HepG2 (cell line): ENCODE results near the gene TMTC2. TPM values are rescaled to one million over a fixed set of nuclear protein-coding genes. Genes with fewer than 3 reads are reported as not detected.

Experiments
- ATAC-seq: fragments of 200-7000 bp; cut with Tn5 transposase; 3 replicates; pipeline ENCODE4 v1.9.1; 2020; ENCODE audit warnings: mild to moderate bottlenecking, moderate library complexity
- BruUV-seq: library from RNA; stranded (reverse); fragments of 400-500 nt; replicated peaks from 2 replicates; lab custom pipeline; 2021; lab: Mats Ljungman, UMichigan
- CTCF ChIA-PET: fragments of 300-600 bp; formaldehyde crosslinking; extraction: SDS; loops from one replicate; lab custom pipeline; 2021; ENCODE audit warnings: low total read pairs, inconsistent platforms, low intra/inter-chr PET ratio; lab: Yijun Ruan, JAX
- POLR2A ChIA-PET: fragments of 350-600 bp; sonication (Branson Sonifier 250); formaldehyde crosslinking; loops from one replicate; lab custom pipeline; 2020; ENCODE audit warnings: antibody characterized with exemption, inconsistent platforms; lab: Yijun Ruan, JAX
- DNase-seq: peaks from one replicate; pipeline ENCODE4 v3.0.0-alpha.2; 2015; ENCODE audit warnings: low spot score
- FAIRE-seq: peaks from 3 replicates; lab custom pipeline; 2011; peaks lifted over from hg19 to GRCh38; lab: Jason Lieb, UNC
- H2AFZ ChIP-seq: one replicate; pipeline ENCODE4 v1.6.1; 2011; ENCODE audit warnings: low read length, inconsistent platforms
- H3K27ac ChIP-seq: fragments of 300-600 bp; 3 replicates; pipeline ENCODE4 v1.8.0; 2011; ENCODE audit warnings: mixed run types, mild to moderate bottlenecking, mixed read lengths, low read length, inconsistent platforms; ENCODE audit not compliant: insufficient read depth; ENCODE audit errors: extremely low read length
- H3K27me3 ChIP-seq, 2 experiments: fragments of 200-600 bp in 1 of 2; 2 replicates in 1 of 2; 3 replicates in 1 of 2; pipeline versions ENCODE4 v1.6.0 to v1.8.0; 2011; ENCODE audit warnings: low read length in 2 of 2, mild to moderate bottlenecking in 2 of 2, moderate library complexity in 2 of 2, inconsistent platforms in 1 of 2; ENCODE audit not compliant: insufficient read depth in 2 of 2, control insufficient read depth in 1 of 2
- H3K36me3 ChIP-seq, 2 experiments: fragments of 200-600 bp in 1 of 2; replicated peaks in 1 of 2; 2 replicates in 1 of 2; 3 replicates in 1 of 2; pipeline versions ENCODE4 v1.5.1 to v1.8.0; 2011; ENCODE audit warnings: low read length in 2 of 2, inconsistent platforms in 1 of 2; ENCODE audit not compliant: insufficient read depth in 2 of 2, control insufficient read depth in 1 of 2
- H3K4me1 ChIP-seq: 2 replicates; pipeline ENCODE4 v1.5.1; 2012; ENCODE audit warnings: low read length, inconsistent platforms; ENCODE audit not compliant: insufficient read depth
- H3K4me2 ChIP-seq: 2 replicates; pipeline ENCODE4 v1.6.0; 2011; ENCODE audit warnings: low read depth, low read length, inconsistent platforms
- H3K4me3 ChIP-seq, 3 experiments: fragments of 200-600 bp in 1 of 3; sonication (generic), shearing (Covaris generic) in 1 of 3; replicated peaks in 1 of 3; 2 replicates each; pipeline ENCODE4 v1.5.1; 2011 to 2016; ENCODE audit warnings: low read length in 3 of 3, inconsistent platforms in 2 of 3, low read depth in 2 of 3, mild to moderate bottlenecking in 2 of 3, control low read depth in 1 of 3, mixed read lengths in 1 of 3; ENCODE audit not compliant: insufficient read depth in 1 of 3
- H3K79me2 ChIP-seq: one replicate; pipeline ENCODE4 v1.6.1; 2011; ENCODE audit warnings: low read length, inconsistent platforms; ENCODE audit not compliant: insufficient read depth
- H3K9ac ChIP-seq: 2 replicates; pipeline ENCODE4 v1.6.0; 2011; ENCODE audit warnings: mild to moderate bottlenecking, low read depth, low read length, inconsistent platforms; ENCODE audit not compliant: insufficient read depth
- H3K9me3 ChIP-seq: 2 replicates; pipeline ENCODE4 v1.5.1; 2012; ENCODE audit warnings: mild to moderate bottlenecking, low read length
- H4K20me1 ChIP-seq: 2 replicates; pipeline ENCODE4 v1.6.0; 2011; ENCODE audit warnings: inconsistent platforms, mild to moderate bottlenecking, low read length, moderate library complexity; ENCODE audit not compliant: insufficient read depth
- CC2D1A ChIP-seq: sonication (generic); formaldehyde crosslinking; IDR thresholded peaks from 2 replicates; pipeline ENCODE4 v1.8.1; 2023; ENCODE audit warnings: mild to moderate bottlenecking, missing genetic modification reagents
- ELF1 ChIP-seq: sonication (generic); formaldehyde crosslinking; IDR thresholded peaks from 2 replicates; pipeline ENCODE4 v1.4.0; 2020; ENCODE audit warnings: missing genetic modification reagents
- MTA1 ChIP-seq: sonication (generic); formaldehyde crosslinking; IDR thresholded peaks from 2 replicates; pipeline ENCODE4 v1.4.0; 2020; ENCODE audit warnings: missing genetic modification reagents, mild to moderate bottlenecking, borderline replicate concordance
- NFE2L1 ChIP-seq: sonication (generic); formaldehyde crosslinking; IDR thresholded peaks from 2 replicates; pipeline ENCODE4 v1.4.0; 2020; ENCODE audit warnings: missing genetic modification reagents, mild to moderate bottlenecking, borderline replicate concordance
- NR3C1 ChIP-seq: sonication (generic); formaldehyde crosslinking; IDR thresholded peaks from 2 replicates; pipeline ENCODE4 v1.4.0; 2020; ENCODE audit warnings: missing genetic modification reagents
- SP4 ChIP-seq: sonication (generic); formaldehyde crosslinking; IDR thresholded peaks from 2 replicates; pipeline ENCODE4 v1.8.1; 2023; ENCODE audit warnings: mild to moderate bottlenecking, missing genetic modification reagents
- SPEN ChIP-seq: sonication (generic); formaldehyde crosslinking; IDR thresholded peaks from 2 replicates; pipeline ENCODE4 v1.5.1; 2020; ENCODE audit warnings: low read depth, mild to moderate bottlenecking, missing genetic modification reagents
- ZKSCAN8 ChIP-seq: IDR thresholded peaks from 2 replicates; pipeline ENCODE4 v1.6.1; 2016; ENCODE audit warnings: borderline replicate concordance, missing genetic modification reagents, missing compliant biosample characterization
- ZNF800 ChIP-seq: sonication (generic); formaldehyde crosslinking; IDR thresholded peaks from 2 replicates; pipeline ENCODE4 v1.4.0; 2020; ENCODE audit warnings: missing genetic modification reagents
- WGBS: methylation state at CpG from one replicate; pipeline ENCODE4 v1.1.6; 2017; ENCODE audit warnings: low lambda C conversion rate; 5-methylcytosine and 5-hydroxymethylcytosine counted together
- in situ Hi-C: cut with HindIII; loops from 2 replicates; pipeline ENCODE4 v1.10.0; 2017; ENCODE audit warnings: low pct_unique_long_range_greater_than_20kb; ENCODE audit not compliant: extremely low pct_ligation_motif_present
- intact Hi-C: fragments of 100-400 bp; cut with micrococcal nuclease; formaldehyde crosslinking; loops from one replicate; pipeline ENCODE4 v1.10.0; 2022; ENCODE audit not compliant: unreplicated experiment
- polyA plus RNA-seq, 8 experiments: library from polyadenylated mRNA; depleted of rRNA in 3 of 8; stranded (reverse) in 7 of 8; unstranded in 1 of 8; fragments of >200 nt; fragmentation: Illumina TruSeq in 4 of 8; extraction: Trizol in 4 of 8; gene quantifications; 2 replicates each; pipeline versions ENCODE4 v1.2.1 to v1.2.3, GENCODE V29; 2011 to 2016; ENCODE audit warnings: low read depth in 4 of 8, missing spikeins in 1 of 8, mixed read lengths in 1 of 8; ENCODE audit not compliant: insufficient read depth in 1 of 8
- total RNA-seq, 5 experiments: library from RNA; depleted of rRNA; stranded (reverse); fragments of >200 nt; fragmentation: Illumina TruSeq; extraction: Trizol; gene quantifications; 2 replicates each; pipeline ENCODE4 v1.2.3, GENCODE V29; 2016; ENCODE audit warnings: low read depth in 1 of 5

Gene TMTC2
- total and polyA plus RNA-seq, 2 of the 13 experiments (the other 11 are each of a cell fraction or from before 2014, with no cell fraction given): 0.55 to 0.63 TPM

DNA sequence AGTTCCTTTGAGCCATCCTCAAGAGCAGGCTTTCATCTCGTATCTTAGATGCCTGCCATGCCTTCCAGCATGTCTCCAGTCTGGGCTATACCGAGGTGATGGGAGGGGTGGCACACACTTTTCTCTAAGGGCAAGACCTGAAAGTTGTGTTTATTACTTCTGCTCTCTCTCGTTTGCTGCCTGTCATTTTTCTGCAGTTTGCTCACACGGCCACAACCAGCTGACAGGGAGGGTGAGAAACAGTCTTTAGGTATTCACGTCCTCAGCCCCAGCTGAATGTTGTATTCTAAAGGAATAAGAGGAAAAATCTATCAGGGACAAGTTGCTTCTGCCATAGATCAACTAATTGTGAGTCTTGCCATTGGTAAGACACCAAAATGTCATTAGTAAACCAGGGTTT, 88.0 kb downstream of the TMTC2 start:
- no peak overlapping the region for H3K4me3 ChIP-seq
- H3K4me1 ChIP-seq: no peaks in the 10 kb centered on the region
- H3K4me2 ChIP-seq: no peak overlapping the region
- ATAC-seq (no peak), DNase-seq (no peak), FAIRE-seq (no peak)
- TF ChIP-seq ELF1 (no peak), SPEN (CRISPR knock-in tag) (no peak), ZKSCAN8 (CRISPR knock-in tag) (no peak), MTA1 (CRISPR knock-in tag) (no peak), SP4 (CRISPR knock-in tag) (no peak), CC2D1A (CRISPR knock-in tag) (no peak), ZNF800 (CRISPR knock-in tag) (no peak), NR3C1 (no peak), NFE2L1 (CRISPR knock-in tag) (no peak)
- H3K9me3 ChIP-seq: no peaks in the 10 kb centered on the region
- WGBS: 2% methylated on average over 5 of the region's 5 CpGs
- intact Hi-C loops (no loop called here), in situ Hi-C loops (no loop called here)
- H3K27me3 ChIP-seq: no peaks in the 10 kb centered on the region; a peak in 1 of 5 replicates
- H2AFZ ChIP-seq: no peak overlapping the region
- no peak overlapping the region for H3K27ac ChIP-seq
- BruUV-seq: no TSS peak
- H3K79me2 ChIP-seq: no peaks in the 10 kb centered on the region
- CTCF ChIA-PET: no interaction called here
- H4K20me1 ChIP-seq: no peaks in the 10 kb centered on the region
- H3K36me3 ChIP-seq: no peaks in the 10 kb centered on the region
- H3K9ac ChIP-seq: no peak overlapping the region
- POLR2A ChIA-PET: no interaction called here
